WTC11 (cell line): ENCODE measurements around the gene MMAA. TPM values are rescaled to one million over a fixed set of nuclear protein-coding genes. Genes with fewer than 3 reads are reported as not detected.
A peak's percentile ranks its signal among the peaks of the same experiment; 100 is the strongest.
"Not testable (repeated sequence)": the region's sequence is repeated elsewhere in the genome, so short reads cannot be mapped to it uniquely, and the experiment has no call there.

Experiments used
- ATAC-seq: fragments of 200-7000 bp; cut with Tn5 transposase; 2 replicates; pipeline ENCODE4 v1.10.0; 2021; ENCODE audit warnings: mild to moderate bottlenecking, moderate library complexity
- CTCF ChIA-PET: fragments of 300-600 bp; sonication (Branson Sonifier 250); formaldehyde crosslinking; loops from one replicate; lab custom pipeline; 2021; ENCODE audit warnings: antibody characterized with exemption; lab: Charles Lee
- POLR2A ChIA-PET: fragments of 350-600 bp; sonication (Branson Sonifier 250); formaldehyde crosslinking; loops from one replicate; lab custom pipeline; 2021; ENCODE audit warnings: antibody characterized with exemption; lab: Charles Lee
- DNase-seq: peaks from one replicate; pipeline ENCODE4 v3.0.0; 2021; ENCODE audit warnings: low spot score
- H3K27ac Mint-ChIP-seq: 2 replicates; pipeline ENCODE4 v1.8.0; 2021; ENCODE audit warnings: mixed read lengths
- H3K27me3 Mint-ChIP-seq: 2 replicates; pipeline ENCODE4 v1.8.0; 2021; ENCODE audit warnings: low read depth, mild to moderate bottlenecking, moderate library complexity, mixed read lengths
- H3K36me3 Mint-ChIP-seq: 2 replicates; pipeline ENCODE4 v1.8.0; 2021; ENCODE audit warnings: mixed read lengths
- H3K4me1 Mint-ChIP-seq: 2 replicates; pipeline ENCODE4 v1.8.0; 2022; ENCODE audit warnings: mixed read lengths
- H3K4me3 Mint-ChIP-seq: 2 replicates; pipeline ENCODE4 v1.8.0; 2021; ENCODE audit warnings: mild to moderate bottlenecking, moderate library complexity, mixed read lengths
- H3K9me3 Mint-ChIP-seq: 2 replicates; pipeline ENCODE4 v1.8.0; 2021; ENCODE audit warnings: mixed read lengths
- AFF4 ChIP-seq: sonication (generic); formaldehyde crosslinking; IDR thresholded peaks from 2 replicates; pipeline ENCODE4 v1.8.1; 2023; ENCODE audit warnings: mild to moderate bottlenecking, missing genetic modification reagents, borderline replicate concordance
- ATF1 ChIP-seq: sonication (generic); formaldehyde crosslinking; IDR thresholded peaks from 2 replicates; pipeline ENCODE4 v1.8.1; 2023; ENCODE audit warnings: mild to moderate bottlenecking, moderate library complexity, missing genetic modification reagents
- ATF2 ChIP-seq: sonication (generic); formaldehyde crosslinking; IDR thresholded peaks from 2 replicates; pipeline ENCODE4 v1.8.1; 2022; ENCODE audit warnings: low read depth, missing genetic modification reagents, borderline replicate concordance
- ATF3 ChIP-seq: sonication (generic); formaldehyde crosslinking; conservative IDR thresholded peaks from 2 replicates; pipeline ENCODE4 v1.8.1; 2022; ENCODE audit warnings: mild to moderate bottlenecking, missing genetic modification reagents
- CBFB ChIP-seq: sonication (generic); formaldehyde crosslinking; IDR thresholded peaks from 2 replicates; pipeline ENCODE4 v1.8.1; 2022; ENCODE audit warnings: mild to moderate bottlenecking, low read depth, missing genetic modification reagents
- CREB1 ChIP-seq: sonication (generic); formaldehyde crosslinking; IDR thresholded peaks from 2 replicates; pipeline ENCODE4 v1.8.0; 2023; ENCODE audit warnings: mild to moderate bottlenecking, missing genetic modification reagents
- FOXK1 ChIP-seq: sonication (generic); formaldehyde crosslinking; IDR thresholded peaks from 2 replicates; pipeline ENCODE4 v1.8.0; 2022; ENCODE audit warnings: mild to moderate bottlenecking, moderate library complexity, missing genetic modification reagents
- IRF1 ChIP-seq: sonication (generic); formaldehyde crosslinking; IDR thresholded peaks from 2 replicates; pipeline ENCODE4 v1.8.0; 2023; ENCODE audit warnings: missing genetic modification reagents
- KAT7 ChIP-seq: sonication (generic); formaldehyde crosslinking; IDR thresholded peaks from 2 replicates; pipeline ENCODE4 v1.8.1; 2023; ENCODE audit warnings: missing genetic modification reagents, mild to moderate bottlenecking, borderline replicate concordance
- NR1H2 ChIP-seq: sonication (generic); formaldehyde crosslinking; IDR thresholded peaks from 2 replicates; pipeline ENCODE4 v1.9.0; 2021; ENCODE audit warnings: mild to moderate bottlenecking, moderate library complexity, missing genetic modification reagents
- NR3C1 ChIP-seq: sonication (generic); formaldehyde crosslinking; conservative IDR thresholded peaks from 2 replicates; pipeline ENCODE4 v1.8.1; 2023; ENCODE audit warnings: low read depth, mild to moderate bottlenecking, missing genetic modification reagents
- OVOL2 ChIP-seq: fragments of 250-450 bp; sonication (Bioruptor Pico); IDR thresholded peaks from 2 replicates; pipeline ENCODE4 v1.9.0; 2021; ENCODE audit warnings: mild to moderate bottlenecking, borderline replicate concordance
- PRRX2 ChIP-seq: fragments of 250-450 bp; sonication (Bioruptor Pico); IDR thresholded peaks from 2 replicates; pipeline ENCODE4 v1.8.0; 2021; ENCODE audit warnings: mild to moderate bottlenecking
- RORB ChIP-seq: fragments of 250-450 bp; sonication (Bioruptor Pico); IDR thresholded peaks from 2 replicates; pipeline ENCODE4 v1.9.0; 2021; ENCODE audit warnings: mild to moderate bottlenecking
- SMAD3 ChIP-seq: sonication (generic); formaldehyde crosslinking; IDR thresholded peaks from 2 replicates; pipeline ENCODE4 v1.8.0; 2022; ENCODE audit warnings: missing genetic modification reagents, mild to moderate bottlenecking, borderline replicate concordance
- SMAD4 ChIP-seq: sonication (generic); formaldehyde crosslinking; IDR thresholded peaks from 2 replicates; pipeline ENCODE4 v1.8.0; 2022; ENCODE audit warnings: mild to moderate bottlenecking, missing genetic modification reagents
- ZNF423 ChIP-seq: fragments of 250-450 bp; sonication (Bioruptor Pico); IDR thresholded peaks from 2 replicates; pipeline ENCODE4 v2.1.2; 2022; ENCODE audit warnings: mild to moderate bottlenecking, moderate library complexity
- ZNF671 ChIP-seq: fragments of 250-450 bp; sonication (Bioruptor Pico); IDR thresholded peaks from 2 replicates; pipeline ENCODE4 v1.8.0; 2021; ENCODE audit warnings: mild to moderate bottlenecking
- total RNA-seq: library from RNA; stranded (reverse); gene quantifications from 3 replicates; pipeline ENCODE4 v1.2.3, GENCODE V29; 2021
- TF ChIP-seq, protein P1 (sequence below): sonication (generic); formaldehyde crosslinking; IDR thresholded peaks from 2 replicates; pipeline ENCODE4 v1.8.0; 2023; ENCODE audit warnings: mild to moderate bottlenecking, missing genetic modification reagents
- TF ChIP-seq, protein P2 (sequence below): fragments of 250-450 bp; sonication (Bioruptor Pico); IDR thresholded peaks from 2 replicates; pipeline ENCODE4 v2.1.2; 2022; ENCODE audit warnings: mild to moderate bottlenecking, moderate library complexity
- TF ChIP-seq, protein P3 (sequence below): sonication (generic); formaldehyde crosslinking; IDR thresholded peaks from 2 replicates; pipeline ENCODE4 v1.8.1; 2022; ENCODE audit warnings: mild to moderate bottlenecking, moderate library complexity, missing genetic modification reagents

The MMAA gene
- total RNA-seq, 1 experiment from 2014 or later, result 4.9 TPM

GRCh38 chr4:145618932-145619638 lies at the start of gene MMAA (continued):
- peak; percentile 93; the same call in 1 of the 2 replicates for TF ChIP-seq AFF4 (CRISPR knock-in tag)
- TF ChIP-seq IRF1 (CRISPR knock-in tag), result peak; percentile 67; the same call in 1 of the 2 replicates
- peak; percentile 64; the same call in 1 of the 2 replicates for TF ChIP-seq CREB1 (CRISPR knock-in tag)
- TF ChIP-seq, protein P1, sequence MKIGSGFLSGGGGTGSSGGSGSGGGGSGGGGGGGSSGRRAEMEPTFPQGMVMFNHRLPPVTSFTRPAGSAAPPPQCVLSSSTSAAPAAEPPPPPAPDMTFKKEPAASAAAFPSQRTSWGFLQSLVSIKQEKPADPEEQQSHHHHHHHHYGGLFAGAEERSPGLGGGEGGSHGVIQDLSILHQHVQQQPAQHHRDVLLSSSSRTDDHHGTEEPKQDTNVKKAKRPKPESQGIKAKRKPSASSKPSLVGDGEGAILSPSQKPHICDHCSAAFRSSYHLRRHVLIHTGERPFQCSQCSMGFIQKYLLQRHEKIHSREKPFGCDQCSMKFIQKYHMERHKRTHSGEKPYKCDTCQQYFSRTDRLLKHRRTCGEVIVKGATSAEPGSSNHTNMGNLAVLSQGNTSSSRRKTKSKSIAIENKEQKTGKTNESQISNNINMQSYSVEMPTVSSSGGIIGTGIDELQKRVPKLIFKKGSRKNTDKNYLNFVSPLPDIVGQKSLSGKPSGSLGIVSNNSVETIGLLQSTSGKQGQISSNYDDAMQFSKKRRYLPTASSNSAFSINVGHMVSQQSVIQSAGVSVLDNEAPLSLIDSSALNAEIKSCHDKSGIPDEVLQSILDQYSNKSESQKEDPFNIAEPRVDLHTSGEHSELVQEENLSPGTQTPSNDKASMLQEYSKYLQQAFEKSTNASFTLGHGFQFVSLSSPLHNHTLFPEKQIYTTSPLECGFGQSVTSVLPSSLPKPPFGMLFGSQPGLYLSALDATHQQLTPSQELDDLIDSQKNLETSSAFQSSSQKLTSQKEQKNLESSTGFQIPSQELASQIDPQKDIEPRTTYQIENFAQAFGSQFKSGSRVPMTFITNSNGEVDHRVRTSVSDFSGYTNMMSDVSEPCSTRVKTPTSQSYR (CRISPR knock-in tag), result peak; percentile 88
- peak; percentile 29; the same call in 1 of the 2 replicates for TF ChIP-seq ZNF423 (CRISPR knock-in tag)
- no peak for TF ChIP-seq PRRX2 (CRISPR knock-in tag)
- peak; percentile 67; the same call in 1 of the 2 replicates for TF ChIP-seq FOXK1 (CRISPR knock-in tag)
- 0 out of 2 replicates have a peak, but pooled peaks have one; percentile 54 for TF ChIP-seq ATF1 (CRISPR knock-in tag)
- 0 out of 2 replicates have a peak, but pooled peaks have one; percentile 15 for TF ChIP-seq ATF2 (CRISPR knock-in tag)
- TF ChIP-seq ZNF671, result no peak

GRCh38 chr4:145574546-145574945 lies 44.6 kb upstream of the MMAA start:
- H3K4me3 Mint-ChIP-seq, POLR2A ChIA-PET, CTCF ChIA-PET, H3K4me1 Mint-ChIP-seq, ATAC-seq, H3K27ac Mint-ChIP-seq, H3K36me3 Mint-ChIP-seq, DNase-seq: not testable (repeated sequence)
- peaks cover 20% of the 10 kb centered on the region for H3K9me3 Mint-ChIP-seq
- H3K27me3 Mint-ChIP-seq, result peaks cover 12% of the 10 kb centered on the region

DNA sequence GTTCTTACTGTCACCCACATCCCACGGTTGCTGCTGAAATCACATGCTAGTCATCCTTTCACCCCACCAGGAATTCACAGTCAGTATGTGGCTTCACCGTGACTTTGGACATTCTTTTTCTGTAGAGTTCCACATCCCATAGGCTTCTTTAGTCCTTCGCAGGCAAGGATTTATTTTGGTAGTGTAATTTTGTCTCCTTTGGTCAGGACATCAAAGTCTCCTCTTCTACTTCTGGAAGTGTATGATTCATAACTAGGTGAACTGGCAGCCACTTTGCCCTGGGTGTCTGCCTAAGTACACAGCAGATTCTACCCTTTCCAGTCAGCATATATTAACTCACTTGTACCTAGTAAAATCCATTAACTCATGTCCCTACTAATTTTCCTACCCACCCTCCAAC lies 38.3 kb upstream of the MMAA start:
- H3K27ac Mint-ChIP-seq, result no peak overlapping the region
- no peak overlapping the region for H3K4me3 Mint-ChIP-seq
- ChIA-PET POLR2A (no interaction called here), CTCF (no interaction called here)
- H3K9me3 Mint-ChIP-seq, result peaks cover 16% of the 10 kb centered on the region
- peaks cover 3% of the 10 kb centered on the region; the same call in 1 of the 2 replicates for H3K36me3 Mint-ChIP-seq
- H3K27me3 Mint-ChIP-seq, result peaks cover 14% of the 10 kb centered on the region
- no peaks in the 10 kb centered on the region for H3K4me1 Mint-ChIP-seq
- no peak for ATAC-seq
- DNase-seq, result no peak
- TF ChIP-seq NR1H2 (no peak), FOXK1 (CRISPR knock-in tag) (no peak), SMAD3 (CRISPR knock-in tag) (no peak), RORB (CRISPR knock-in tag) (no peak), OVOL2 (CRISPR knock-in tag) (no peak), SMAD4 (CRISPR knock-in tag) (no peak), CBFB (CRISPR knock-in tag) (no peak), ATF3 (no peak), NR3C1 (CRISPR knock-in tag) (no peak), KAT7 (CRISPR knock-in tag) (no peak)
- TF ChIP-seq, protein P2, sequence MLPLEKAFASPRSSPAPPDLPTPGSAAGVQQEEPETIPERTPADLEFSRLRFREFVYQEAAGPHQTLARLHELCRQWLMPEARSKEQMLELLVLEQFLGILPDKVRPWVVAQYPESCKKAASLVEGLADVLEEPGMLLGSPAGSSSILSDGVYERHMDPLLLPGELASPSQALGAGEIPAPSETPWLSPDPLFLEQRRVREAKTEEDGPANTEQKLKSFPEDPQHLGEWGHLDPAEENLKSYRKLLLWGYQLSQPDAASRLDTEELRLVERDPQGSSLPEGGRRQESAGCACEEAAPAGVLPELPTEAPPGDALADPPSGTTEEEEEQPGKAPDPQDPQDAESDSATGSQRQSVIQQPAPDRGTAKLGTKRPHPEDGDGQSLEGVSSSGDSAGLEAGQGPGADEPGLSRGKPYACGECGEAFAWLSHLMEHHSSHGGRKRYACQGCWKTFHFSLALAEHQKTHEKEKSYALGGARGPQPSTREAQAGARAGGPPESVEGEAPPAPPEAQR, result no peak
- TF ChIP-seq, protein P3, sequence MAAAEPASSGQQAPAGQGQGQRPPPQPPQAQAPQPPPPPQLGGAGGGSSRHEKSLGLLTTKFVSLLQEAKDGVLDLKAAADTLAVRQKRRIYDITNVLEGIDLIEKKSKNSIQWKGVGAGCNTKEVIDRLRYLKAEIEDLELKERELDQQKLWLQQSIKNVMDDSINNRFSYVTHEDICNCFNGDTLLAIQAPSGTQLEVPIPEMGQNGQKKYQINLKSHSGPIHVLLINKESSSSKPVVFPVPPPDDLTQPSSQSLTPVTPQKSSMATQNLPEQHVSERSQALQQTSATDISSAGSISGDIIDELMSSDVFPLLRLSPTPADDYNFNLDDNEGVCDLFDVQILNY (CRISPR knock-in tag), result no peak
